SU-DHL-6 (cell line): ENCODE data around the gene TPD52L1.
"Not testable (repeated sequence)": the region's sequence is repeated elsewhere in the genome, so short reads cannot be mapped to it uniquely, and the experiment has no call there.

Experiments used
- EZH2phosphoT487 ChIP-seq: fragments of 200-600 bp; sonication (generic), shearing (Covaris generic); conservative IDR thresholded peaks from 2 replicates; pipeline ENCODE4 v1.6.1; 2018; ENCODE audit warnings: mild to moderate bottlenecking, antibody characterized with exemption, low read length, moderate library complexity, mixed read lengths
- TF ChIP-seq, protein P1 (sequence below): fragments of 200-600 bp; sonication (generic); IDR thresholded peaks from one replicate; pipeline ENCODE4 v1.5.1; 2017; ENCODE audit warnings: antibody characterized with exemption, mild to moderate bottlenecking, low read length, moderate library complexity; ENCODE audit not compliant: insufficient read depth, poor library complexity, severe bottlenecking

DNA sequence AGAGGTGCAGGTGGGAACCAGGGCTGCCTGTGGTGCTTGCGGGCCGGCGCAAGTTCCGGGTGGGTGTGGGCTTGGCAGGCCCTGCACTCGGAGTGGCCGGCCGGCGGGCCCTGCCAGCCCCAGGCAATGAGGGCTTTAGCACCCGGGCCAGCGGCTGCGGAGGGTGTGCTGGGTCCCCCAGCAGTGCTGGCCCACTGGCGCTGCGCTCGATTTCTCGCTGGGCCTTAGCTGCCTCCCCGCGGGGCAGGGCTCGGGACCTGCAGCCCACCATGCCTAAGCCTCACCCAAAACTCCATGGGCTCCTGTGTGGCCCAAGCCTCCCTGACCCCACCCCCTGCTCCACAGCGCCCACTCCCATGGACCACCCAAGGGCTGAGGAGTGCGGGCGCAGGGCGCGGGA, 27.7 kb upstream of the TPD52L1 start:
- TF ChIP-seq, protein P1, sequence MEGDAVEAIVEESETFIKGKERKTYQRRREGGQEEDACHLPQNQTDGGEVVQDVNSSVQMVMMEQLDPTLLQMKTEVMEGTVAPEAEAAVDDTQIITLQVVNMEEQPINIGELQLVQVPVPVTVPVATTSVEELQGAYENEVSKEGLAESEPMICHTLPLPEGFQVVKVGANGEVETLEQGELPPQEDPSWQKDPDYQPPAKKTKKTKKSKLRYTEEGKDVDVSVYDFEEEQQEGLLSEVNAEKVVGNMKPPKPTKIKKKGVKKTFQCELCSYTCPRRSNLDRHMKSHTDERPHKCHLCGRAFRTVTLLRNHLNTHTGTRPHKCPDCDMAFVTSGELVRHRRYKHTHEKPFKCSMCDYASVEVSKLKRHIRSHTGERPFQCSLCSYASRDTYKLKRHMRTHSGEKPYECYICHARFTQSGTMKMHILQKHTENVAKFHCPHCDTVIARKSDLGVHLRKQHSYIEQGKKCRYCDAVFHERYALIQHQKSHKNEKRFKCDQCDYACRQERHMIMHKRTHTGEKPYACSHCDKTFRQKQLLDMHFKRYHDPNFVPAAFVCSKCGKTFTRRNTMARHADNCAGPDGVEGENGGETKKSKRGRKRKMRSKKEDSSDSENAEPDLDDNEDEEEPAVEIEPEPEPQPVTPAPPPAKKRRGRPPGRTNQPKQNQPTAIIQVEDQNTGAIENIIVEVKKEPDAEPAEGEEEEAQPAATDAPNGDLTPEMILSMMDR: not testable (repeated sequence)
- TF ChIP-seq EZH2phosphoT487: not testable (repeated sequence)
